Colonic mucosa (tissue), 4 donors: ENCODE results near the gene ANO10. TPM values are rescaled to one million over a fixed set of nuclear protein-coding genes. Genes with fewer than 3 reads are reported as not detected.
A peak's percentile ranks its signal among the peaks of the same experiment; 100 is the strongest.

Experiments
- DNase-seq: peaks from one replicate; pipeline ENCODE4 v3.0.0-alpha.2; 2020
- H3K27ac ChIP-seq: fragments of 200-600 bp; one replicate; pipeline ENCODE4 v1.8.0; 2021
- H3K27me3 ChIP-seq: fragments of 200-600 bp; one replicate; pipeline ENCODE4 v1.8.0; 2021
- H3K36me3 ChIP-seq: fragments of 200-600 bp; one replicate; pipeline ENCODE4 v1.8.0; 2021
- H3K4me1 ChIP-seq: fragments of 200-600 bp; one replicate; pipeline ENCODE4 v1.8.0; 2021; ENCODE audit warnings: mild to moderate bottlenecking
- H3K4me3 ChIP-seq: fragments of 200-600 bp; one replicate; pipeline ENCODE4 v1.8.0; 2021
- H3K9ac ChIP-seq, 2 donors: one replicate each; pipeline ENCODE4 v1.7.0; 2013; ENCODE audit warnings: control low read depth in 2 of 2, low read depth in 2 of 2, low read length in 2 of 2
- H3K9me3 ChIP-seq: fragments of 200-600 bp; one replicate; pipeline ENCODE4 v1.8.0; 2021
- CTCF ChIP-seq: fragments of 200-600 bp; IDR thresholded peaks from one replicate; pipeline ENCODE4 v1.8.0; 2022; ENCODE audit warnings: antibody characterized with exemption, mild to moderate bottlenecking
- intact Hi-C: fragments of 100-400 bp; cut with DNase I; formaldehyde crosslinking; loops from one replicate; pipeline ENCODE4 v1.14.1; 2022
- total RNA-seq, 2 donors: library from RNA; stranded (reverse); fragmentation: NEBNext Ultra II Directional in 1 of 2; extraction: Animal tissue kit (Norgen Biotek cat#: 25700) in 1 of 2; gene quantifications; one replicate each; pipeline ENCODE4 v1.2.1, GENCODE V29; 2021
- donor health status: healthy.
- donor health status: DM: no; HTN: no; CAD: no.
- donor health status: DM: no; HTN: no; CAD: no.

The ANO10 gene
- total RNA-seq, 2 donors from 2014 or later = 53.9 to 69.0 TPM

GRCh38 chr3:43389388-43390254 is 232.2 kb downstream of the ANO10 start:
- peak overlapping the region; percentile 38 for H3K27ac ChIP-seq
- no peaks in the 10 kb centered on the region for H3K9me3 ChIP-seq

GRCh38 chr3:43388915-43389314 is 232.9 kb downstream of the ANO10 start:
- H3K9ac ChIP-seq = no peak overlapping the region
- DNase-seq = no peak

More at GRCh38 chr3:43389388-43390254, 232.2 kb downstream of the ANO10 start:
- TF ChIP-seq CTCF = no peak
- Histone ChIP-seq H3K4me3 (no peak overlapping the region), H3K36me3 (no peaks in the 10 kb centered on the region), H3K27me3 (no peaks in the 10 kb centered on the region), H3K4me1 (no peaks in the 10 kb centered on the region), H3K9ac (no peak overlapping the region)
- DNase-seq = no peak
- intact Hi-C loops = no loop called here

GRCh38 chr3:43388175-43388574 is 233.6 kb downstream of the ANO10 start:
- Histone ChIP-seq H3K4me3 (no peak overlapping the region), H3K27me3 (no peaks in the 10 kb centered on the region), H3K9ac (no peak overlapping the region), H3K27ac (no peak overlapping the region), H3K9me3 (no peaks in the 10 kb centered on the region), H3K4me1 (no peaks in the 10 kb centered on the region), H3K36me3 (no peaks in the 10 kb centered on the region)
- no peak for TF ChIP-seq CTCF
- no peak for DNase-seq
- intact Hi-C loops = no loop called here

More at GRCh38 chr3:43388915-43389314, 232.9 kb downstream of the ANO10 start:
- Histone ChIP-seq H3K9me3 (no peaks in the 10 kb centered on the region), H3K4me1 (no peaks in the 10 kb centered on the region), H3K36me3 (no peaks in the 10 kb centered on the region), H3K27me3 (no peaks in the 10 kb centered on the region), H3K27ac (peak overlapping the region; percentile 4), H3K4me3 (no peak overlapping the region)
- no peak for TF ChIP-seq CTCF
- intact Hi-C loops = no loop called here

GRCh38 chr3:43379343-43379742 is 242.5 kb downstream of the ANO10 start:
- no peak for TF ChIP-seq CTCF
- Histone ChIP-seq H3K4me1 (no peaks in the 10 kb centered on the region), H3K4me3 (no peak overlapping the region), H3K9ac (no peak overlapping the region), H3K9me3 (no peaks in the 10 kb centered on the region), H3K27ac (no peak overlapping the region), H3K36me3 (no peaks in the 10 kb centered on the region), H3K27me3 (no peaks in the 10 kb centered on the region)
- intact Hi-C loops = loop anchor here (5.0 kb wide), 1 partner anchor 217 kb away; no protein-coding TSS in a partner anchor
- DNase-seq = no peak

- no peaks in the 10 kb centered on the region for H3K27me3 ChIP-seq
- H3K36me3 ChIP-seq = no peaks in the 10 kb centered on the region
- no peaks in the 10 kb centered on the region for H3K4me1 ChIP-seq
- intact Hi-C loops = loop anchor here (5.0 kb wide), 1 partner anchor 216 kb away; no protein-coding TSS in a partner anchor
- no peak overlapping the region for H3K4me3 ChIP-seq
- no peak overlapping the region for H3K9ac ChIP-seq
- DNase-seq = peak; percentile 50
- TF ChIP-seq CTCF = peak; percentile 39
- H3K9me3 ChIP-seq = no peaks in the 10 kb centered on the region
- H3K27ac ChIP-seq = no peak overlapping the region
Observed at GRCh38 chr3:43378066-43378935, 243.5 kb downstream of the ANO10 start.
